ENCODE data around the gene PCA3.

PCA3 gene

GRCh38 chr9:76756941-76757673 is 7.1 kb upstream of the PCA3 start:
- no peak for DNase-seq (ENCODE audit: low read depth)

DNA sequence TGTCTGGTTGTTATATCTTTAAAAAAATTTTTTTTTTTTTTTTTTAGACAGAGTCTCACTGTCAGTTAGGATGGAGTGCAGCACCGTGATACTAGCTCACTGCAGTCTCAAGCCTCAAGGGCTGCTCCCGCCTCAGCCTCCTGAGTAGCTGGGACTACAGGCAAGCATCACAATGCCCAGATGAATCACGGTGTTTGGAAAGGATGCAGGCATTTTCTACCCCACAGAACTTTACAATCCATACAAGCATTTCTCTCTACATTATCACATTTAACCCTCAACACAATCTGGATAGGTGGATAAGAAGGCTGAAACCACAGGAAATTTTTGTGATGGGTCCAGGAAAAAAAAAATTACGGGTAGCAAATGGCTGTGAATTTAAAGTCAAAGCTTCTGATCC is 5.8 kb upstream of the PCA3 start:
- DNase-seq (ENCODE audit: low read depth), result no peak

DNA sequence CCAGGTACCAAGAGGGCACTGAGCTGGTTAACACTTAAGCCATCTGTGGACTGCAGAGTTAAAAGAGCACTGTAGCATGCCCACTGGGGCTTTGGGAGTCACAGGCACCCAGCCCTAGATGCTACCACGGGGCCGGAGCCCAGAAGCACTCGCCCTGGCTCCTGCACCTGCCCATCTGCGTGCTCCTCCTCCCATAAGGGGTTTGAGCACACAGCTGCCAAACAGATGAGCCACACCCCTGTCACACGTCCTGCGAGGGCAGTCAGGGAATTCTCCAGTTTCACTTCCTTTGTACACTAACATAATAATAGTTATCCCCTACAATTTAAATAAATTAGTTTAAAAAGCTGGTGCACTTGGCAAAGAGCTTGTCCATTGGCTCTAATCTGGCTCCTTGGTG is 4.5 kb upstream of the PCA3 start:
- no peak for DNase-seq (ENCODE audit: low read depth)

GRCh38 chr9:76761448-76761847 is 2.8 kb upstream of the PCA3 start:
- no peak for DNase-seq (ENCODE audit: low read depth)

GRCh38 chr9:76766126-76766525 is 1.9 kb downstream of the PCA3 start:
- no peak for DNase-seq (ENCODE audit: low read depth)

- no peak for DNase-seq (ENCODE audit: low read depth)
Measured at GRCh38 chr9:76772686-76773445, 8.6 kb downstream of the PCA3 start.

- no peak for DNase-seq (ENCODE audit: low read depth)
Measured at GRCh38 chr9:76784881-76785280, 20.6 kb downstream of the PCA3 start.

- DNase-seq (ENCODE audit: low read depth), result no peak
Measured at GRCh38 chr9:76785501-76785900, 21.3 kb downstream of the PCA3 start.

GRCh38 chr9:76787677-76788076 is 23.4 kb downstream of the PCA3 start:
- DNase-seq (ENCODE audit: low read depth), result no peak

DNA sequence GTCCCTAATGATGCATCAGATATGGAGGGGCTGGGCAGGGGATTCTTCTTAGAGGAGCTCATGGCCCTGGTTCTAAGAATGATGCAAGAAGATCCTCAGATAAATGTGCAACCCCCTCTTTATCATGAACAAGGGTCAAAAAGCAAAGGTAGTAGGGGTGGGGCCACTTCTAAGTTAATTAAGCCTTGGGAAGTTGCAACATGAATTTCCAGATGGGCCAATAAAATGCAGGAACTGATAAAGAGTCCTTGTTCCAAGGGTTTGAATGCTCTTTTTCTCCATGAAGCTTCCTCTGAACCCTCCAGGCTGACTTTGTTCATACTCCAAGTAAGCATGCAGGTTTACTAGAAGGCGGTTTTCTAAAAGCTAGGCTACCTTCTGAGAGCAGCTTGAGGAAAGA is 25.6 kb downstream of the PCA3 start:
- no peak for DNase-seq (ENCODE audit: low read depth)

- no peak for DNase-seq (ENCODE audit: low read depth)
Measured at GRCh38 chr9:76793784-76794431, 29.7 kb downstream of the PCA3 start.

GRCh38 chr9:76796296-76796695 is 32.1 kb downstream of the PCA3 start:
- no peak for DNase-seq (ENCODE audit: low read depth)

DNA sequence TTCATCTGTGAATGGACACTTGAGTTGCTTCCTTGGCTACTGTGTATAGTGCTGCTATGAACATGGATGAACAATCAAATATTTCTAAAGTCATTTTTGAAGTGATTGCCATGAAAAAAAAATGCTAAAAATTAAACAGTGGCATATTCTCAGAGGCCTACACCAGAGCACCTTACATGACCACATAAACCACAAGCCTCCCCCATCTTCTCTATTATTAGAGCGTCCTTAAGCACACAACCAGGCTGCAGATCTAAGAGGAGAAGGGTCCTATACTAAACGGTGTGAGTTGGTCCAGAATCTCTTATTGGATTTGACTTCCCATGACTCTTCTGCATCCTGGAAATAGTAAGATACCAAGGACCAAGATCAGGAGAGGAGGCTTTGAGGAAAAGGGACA is 34.3 kb downstream of the PCA3 start:
- no peak for DNase-seq (ENCODE audit: low read depth)

- no peak for DNase-seq (ENCODE audit: low read depth)
Measured at GRCh38 chr9:76799473-76799872, 35.2 kb downstream of the PCA3 start.

GRCh38 chr9:76800901-76801300 is 36.7 kb downstream of the PCA3 start:
- DNase-seq (ENCODE audit: low read depth), result no peak

GRCh38 chr9:76803083-76803482 is 38.8 kb downstream of the PCA3 start:
- DNase-seq (ENCODE audit: low read depth), result no peak

- no peak for DNase-seq (ENCODE audit: low read depth)
Measured at GRCh38 chr9:76803762-76804161, 39.5 kb downstream of the PCA3 start.

GRCh38 chr9:76808636-76809035 is 44.4 kb downstream of the PCA3 start:
- DNase-seq (ENCODE audit: low read depth), result no peak

DNA sequence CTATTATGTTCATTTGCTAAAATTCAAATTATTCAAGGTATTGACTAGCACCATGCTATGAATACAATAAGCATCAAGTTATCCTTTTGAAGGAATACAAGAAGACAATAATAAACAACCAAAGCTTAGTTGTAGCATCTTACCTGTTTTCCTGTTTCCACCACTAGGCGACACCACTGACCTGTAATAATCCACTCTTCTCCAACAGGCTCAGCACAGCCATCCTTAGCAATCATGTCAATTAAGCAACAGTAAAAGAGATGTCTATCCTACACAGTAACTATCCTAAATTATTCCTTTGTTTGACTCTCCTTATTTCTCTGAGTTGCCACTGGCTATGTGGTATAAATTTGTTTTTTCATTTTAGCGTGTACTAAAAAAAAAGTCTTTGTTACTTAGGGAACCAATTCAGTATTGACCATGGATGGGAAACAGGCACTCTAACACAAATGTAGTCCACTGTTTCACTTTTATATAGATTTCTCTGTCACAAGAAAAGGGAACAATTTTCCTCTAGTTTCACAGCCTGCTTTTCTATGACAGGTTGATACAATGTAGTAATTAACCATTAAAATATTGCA is 46.2 kb downstream of the PCA3 start:
- no peak for DNase-seq (ENCODE audit: low read depth)

DNA sequence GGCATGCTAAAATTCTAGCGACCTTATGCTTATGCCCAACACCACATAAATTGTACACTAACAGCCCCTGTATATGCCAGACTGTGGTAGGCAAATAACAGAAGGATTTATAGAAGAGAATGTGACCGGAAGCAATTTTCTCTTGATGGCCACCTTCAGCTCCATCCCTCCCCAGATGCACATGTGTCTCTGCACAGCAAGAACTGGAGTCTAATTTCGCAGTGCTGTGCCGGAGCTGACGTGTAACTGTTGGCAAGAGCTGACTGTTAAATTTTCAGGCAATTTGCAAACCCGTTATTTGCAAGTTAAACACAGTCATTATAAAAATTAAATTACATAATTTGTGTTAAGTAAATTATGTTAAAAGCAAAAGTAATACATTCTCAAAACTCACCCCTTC is 48.4 kb downstream of the PCA3 start:
- no peak for DNase-seq (ENCODE audit: low read depth)

DNA sequence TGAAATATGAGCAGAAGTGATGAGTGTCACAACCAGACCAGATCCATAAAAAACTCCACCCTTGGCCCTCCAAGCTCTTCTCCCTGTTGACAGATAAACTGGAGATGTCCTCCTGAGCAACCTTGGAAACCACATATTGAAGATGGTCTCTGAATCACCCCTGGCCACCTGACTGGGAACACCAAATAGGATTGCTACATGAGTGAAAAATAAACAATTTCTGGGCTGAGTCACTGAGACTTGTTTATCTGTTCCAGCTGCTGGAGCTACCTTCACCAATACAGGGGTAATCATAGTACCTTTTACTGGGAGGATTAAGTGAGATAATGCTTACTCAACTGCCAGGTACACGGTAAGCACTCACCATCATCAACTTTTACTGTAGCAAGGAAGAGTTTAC is 53.3 kb downstream of the PCA3 start:
- DNase-seq (ENCODE audit: low read depth), result peak; percentile 55

DNA sequence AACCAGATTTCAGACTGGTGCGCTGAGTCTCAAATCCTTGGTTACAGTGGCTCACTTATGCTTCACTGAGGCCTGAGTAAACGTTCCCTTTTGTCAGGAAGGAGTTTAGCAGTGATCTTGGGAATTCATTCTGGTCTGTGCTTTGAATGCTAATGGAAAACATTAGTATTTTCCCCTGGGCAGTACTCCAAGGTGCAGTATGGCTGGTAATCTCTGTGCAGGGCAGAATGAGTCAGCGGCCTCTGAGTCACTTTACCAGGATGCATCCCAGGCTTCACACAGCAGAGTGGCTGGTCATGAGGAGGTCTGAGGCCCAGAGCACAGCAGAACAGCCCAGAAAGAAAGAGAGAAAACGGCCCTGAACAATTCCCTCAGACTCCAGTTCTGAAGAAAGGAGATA is 54.0 kb downstream of the PCA3 start:
- peak; percentile 92 for DNase-seq (ENCODE audit: low read depth)

GRCh38 chr9:76820431-76820830 is 56.2 kb downstream of the PCA3 start:
- no peak for DNase-seq (ENCODE audit: low read depth)
